Measurements from ENCODE around the gene MISP3. TPM values are rescaled to one million over a fixed set of nuclear protein-coding genes. Genes with fewer than 3 reads are reported as not detected.
A peak's percentile ranks its signal among the peaks of the same experiment; 100 is the strongest.

Gene MISP3
- total RNA-seq, 3 donors from 2014 or later: 13.6 to 34.2 (median 32.9) TPM

GRCh38 chr19:14112809-14113385 is 40.3 kb downstream of the MISP3 start:
- ATAC-seq (no peak), DNase-seq (no peak)
- Histone ChIP-seq H3K4me1 (ENCODE audit: low read depth) (peaks cover 35% of the 10 kb centered on the region), H3K4me3 (no peak overlapping the region), H3K36me3 (ENCODE audit: low read depth) (no peaks in the 10 kb centered on the region), H3K9me3 (no peaks in the 10 kb centered on the region)
- intact Hi-C loops (cut with DNase I, micrococcal nuclease): no loop called here
- TF ChIP-seq CTCF (IDR thresholded peaks at IDR 0.05): no peak

DNA sequence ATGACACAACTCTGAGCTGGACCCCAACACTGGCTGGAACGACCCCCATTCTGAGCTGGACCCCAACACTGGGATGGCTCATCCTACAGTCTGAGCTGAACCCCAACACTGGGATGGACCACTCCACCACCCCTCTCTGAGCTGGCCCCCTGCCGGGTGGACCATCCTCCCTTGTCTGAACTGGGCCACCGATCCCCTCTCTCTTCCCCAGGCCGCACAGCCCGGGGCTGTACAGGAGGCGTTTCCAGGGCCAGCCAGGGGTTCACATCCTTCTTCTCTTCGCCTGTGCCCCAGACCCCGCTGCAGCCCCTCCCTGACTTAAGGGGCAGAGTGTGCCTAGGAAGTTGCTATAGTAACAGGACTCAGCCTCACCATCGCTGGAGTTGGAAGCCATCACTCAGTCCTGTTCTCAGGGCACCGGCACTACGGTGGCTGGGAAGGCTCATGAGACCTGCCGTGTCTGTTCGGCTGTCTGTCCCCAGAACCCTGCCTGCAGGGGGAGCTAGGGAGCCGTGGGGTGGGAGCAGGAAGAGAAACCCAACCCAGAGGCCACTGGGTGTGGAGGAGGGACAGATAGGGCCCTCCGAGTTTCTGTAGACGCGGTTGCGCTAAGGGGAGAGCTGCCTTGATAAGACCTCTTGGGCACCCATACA is 41.3 kb downstream of the MISP3 start:
- DNase-seq: peak; percentile 60 to 77 (median 73)
- Histone ChIP-seq H3K36me3 (ENCODE audit: low read depth) (no peaks in the 10 kb centered on the region), H3K4me1 (ENCODE audit: low read depth) (peaks cover 37% of the 10 kb centered on the region), H3K9me3 (no peaks in the 10 kb centered on the region), H3K4me3 (no peak overlapping the region)
- no peak for ATAC-seq
- intact Hi-C loops (cut with DNase I, micrococcal nuclease): no loop called here
- TF ChIP-seq CTCF (IDR thresholded peaks at IDR 0.05): no peak

DNA sequence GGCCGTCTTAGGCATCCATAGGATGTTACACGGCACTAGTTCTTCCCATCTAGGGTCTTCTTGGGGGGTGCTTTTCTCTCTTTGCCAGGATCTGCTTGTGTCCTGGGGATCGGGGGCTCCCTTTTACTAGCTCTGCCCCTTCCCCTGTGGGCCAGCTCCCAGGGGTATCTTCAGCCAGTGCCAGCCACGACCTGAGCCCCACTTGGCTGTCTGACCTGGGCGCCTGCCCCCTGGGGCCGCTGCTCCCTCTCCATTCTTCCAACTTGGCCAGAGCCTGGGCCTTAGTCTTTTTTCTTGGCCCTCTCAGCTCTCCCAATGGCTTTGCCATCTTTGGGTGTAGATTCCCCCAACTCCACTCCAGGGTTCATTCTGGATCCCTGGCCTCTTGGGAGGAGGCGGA is 41.9 kb downstream of the MISP3 start:
- ATAC-seq: no peak
- peaks cover 41% of the 10 kb centered on the region for H3K4me1 ChIP-seq (ENCODE audit: low read depth)
- intact Hi-C loops (cut with DNase I, micrococcal nuclease): no loop called here

DNA sequence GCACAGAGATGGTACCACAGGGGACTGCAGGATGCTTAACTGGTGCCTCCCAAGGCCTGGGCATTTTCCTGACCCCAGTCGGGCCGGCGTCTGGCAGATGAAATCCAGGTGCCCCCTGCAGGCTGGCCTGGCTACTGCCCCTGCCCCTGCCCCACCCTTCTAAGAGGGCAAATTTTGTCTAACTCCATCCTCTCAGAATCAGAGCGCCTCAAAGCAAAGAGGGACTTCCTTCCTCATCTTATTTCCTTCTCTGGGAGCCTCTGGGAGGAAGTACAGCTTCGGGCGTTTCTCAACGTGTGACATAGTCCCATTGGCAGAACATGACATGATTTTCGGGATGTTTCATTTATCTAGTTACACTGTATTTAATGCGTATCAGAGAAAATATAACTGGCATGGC is 42.3 kb downstream of the MISP3 start:
- H3K36me3 ChIP-seq (ENCODE audit: low read depth): no peaks in the 10 kb centered on the region
- DNase-seq: peak; percentile 70 to 77 (median 75)
- intact Hi-C loops (cut with DNase I, micrococcal nuclease): loop anchor here in 1 of 2 donors (5.0 kb wide), 1 partner anchor 108 kb away; the partner anchor contains the start of gene RFX1
- H3K9me3 ChIP-seq: no peaks in the 10 kb centered on the region
- TF ChIP-seq CTCF (IDR thresholded peaks at IDR 0.05): peak; percentile 65
- peaks cover 45% of the 10 kb centered on the region for H3K4me1 ChIP-seq (ENCODE audit: low read depth)
- peak; percentile 3 for ATAC-seq
- no peak overlapping the region for H3K4me3 ChIP-seq

More for the DNA sequence above, 41.9 kb downstream of the MISP3 start:
- Histone ChIP-seq H3K4me3 (no peak overlapping the region), H3K9me3 (no peaks in the 10 kb centered on the region), H3K36me3 (ENCODE audit: low read depth) (no peaks in the 10 kb centered on the region)
- no peak for DNase-seq
- no peak for TF ChIP-seq CTCF (IDR thresholded peaks at IDR 0.05)

- no peak for TF ChIP-seq CTCF (IDR thresholded peaks at IDR 0.05)
- intact Hi-C loops (cut with DNase I, micrococcal nuclease): loop anchor here in 1 of 2 donors (5.0 kb wide), 1 partner anchor 108 kb away; the partner anchor contains the start of gene RFX1
- H3K9me3 ChIP-seq: no peaks in the 10 kb centered on the region
- ATAC-seq (no peak), DNase-seq (no peak)
- peaks cover 46% of the 10 kb centered on the region for H3K4me1 ChIP-seq (ENCODE audit: low read depth)
- H3K4me3 ChIP-seq: no peak overlapping the region
- no peaks in the 10 kb centered on the region for H3K36me3 ChIP-seq (ENCODE audit: low read depth)
These were observed 43.2 kb downstream of the MISP3 start for GRCh38 chr19:14115756-14116155.

Data from mucosa of descending colon (tissue), 3 donors.